ENCODE results near the gene TAF1L. TPM values are rescaled to one million over a fixed set of nuclear protein-coding genes. Genes with fewer than 3 reads are reported as not detected.
"Not testable (repeated sequence)": the region's sequence is repeated elsewhere in the genome, so short reads cannot be mapped to it uniquely, and the experiment has no call there.

Gene TAF1L
- total RNA-seq, 1 donor from 2014 or later: 0.03 TPM

- no peak for DNase-seq (ENCODE audit: low spot score)
- intact Hi-C loops (cut with micrococcal nuclease): no loop called here
- Mint-ChIP-seq H3K27ac (no peak overlapping the region), H3K36me3 (ENCODE audit: low read depth) (no peaks in the 10 kb centered on the region), H3K27me3 (ENCODE audit: insufficient read depth) (no peaks in the 10 kb centered on the region), H3K4me1 (ENCODE audit: low read depth) (no peaks in the 10 kb centered on the region), H3K9me3 (no peaks in the 10 kb centered on the region), H3K4me3 (no peak overlapping the region)
These were observed 17.2 kb downstream of the TAF1L start for GRCh38 chr9:32618261-32618660.

- no peak overlapping the region for H3K4me3 Mint-ChIP-seq
- H3K36me3 Mint-ChIP-seq (ENCODE audit: low read depth): no peaks in the 10 kb centered on the region
- intact Hi-C loops (cut with micrococcal nuclease): no loop called here
- peaks cover 8% of the 10 kb centered on the region for H3K4me1 Mint-ChIP-seq (ENCODE audit: low read depth)
- DNase-seq (ENCODE audit: low spot score): no peak
- H3K9me3 Mint-ChIP-seq: no peaks in the 10 kb centered on the region
- no peak overlapping the region for H3K27ac Mint-ChIP-seq
- H3K27me3 Mint-ChIP-seq (ENCODE audit: insufficient read depth): peaks cover 8% of the 10 kb centered on the region
These were observed 28.7 kb downstream of the TAF1L start for GRCh38 chr9:32606811-32607210.

- Mint-ChIP-seq H3K27ac (no peak overlapping the region), H3K36me3 (ENCODE audit: low read depth) (no peaks in the 10 kb centered on the region), H3K27me3 (ENCODE audit: insufficient read depth) (peaks cover 12% of the 10 kb centered on the region), H3K9me3 (no peaks in the 10 kb centered on the region), H3K4me3 (no peak overlapping the region), H3K4me1 (ENCODE audit: low read depth) (peaks cover 8% of the 10 kb centered on the region)
- DNase-seq (ENCODE audit: low spot score): no peak
- intact Hi-C loops (cut with micrococcal nuclease): no loop called here
These were observed 31.3 kb downstream of the TAF1L start for GRCh38 chr9:32603914-32604852.

- intact Hi-C loops (cut with micrococcal nuclease); H3K9me3 Mint-ChIP-seq; H3K27me3 Mint-ChIP-seq (ENCODE audit: insufficient read depth); H3K36me3 Mint-ChIP-seq (ENCODE audit: low read depth); H3K27ac Mint-ChIP-seq; DNase-seq (ENCODE audit: low spot score); H3K4me3 Mint-ChIP-seq; H3K4me1 Mint-ChIP-seq (ENCODE audit: low read depth): not testable (repeated sequence)
These were observed 36.4 kb downstream of the TAF1L start for GRCh38 chr9:32599021-32599420.

GRCh38 chr9:32596936-32597335, 38.5 kb downstream of the TAF1L start:
- intact Hi-C loops (cut with micrococcal nuclease): no loop called here
- H3K9me3 Mint-ChIP-seq: no peaks in the 10 kb centered on the region
- no peaks in the 10 kb centered on the region for H3K36me3 Mint-ChIP-seq (ENCODE audit: low read depth)
- DNase-seq (ENCODE audit: low spot score): no peak
- H3K27ac Mint-ChIP-seq: no peak overlapping the region
- H3K4me3 Mint-ChIP-seq: no peak overlapping the region
- no peaks in the 10 kb centered on the region for H3K4me1 Mint-ChIP-seq (ENCODE audit: low read depth)
- H3K27me3 Mint-ChIP-seq (ENCODE audit: insufficient read depth): peaks cover 13% of the 10 kb centered on the region

- no peaks in the 10 kb centered on the region for H3K36me3 Mint-ChIP-seq (ENCODE audit: low read depth)
- H3K27me3 Mint-ChIP-seq (ENCODE audit: insufficient read depth): peaks cover 8% of the 10 kb centered on the region
- intact Hi-C loops (cut with micrococcal nuclease): no loop called here
These were observed 39.2 kb downstream of the TAF1L start for GRCh38 chr9:32596096-32596865.

GRCh38 chr9:32590898-32591297, 44.6 kb downstream of the TAF1L start:
- DNase-seq (ENCODE audit: low spot score): no peak
- no peaks in the 10 kb centered on the region for H3K9me3 Mint-ChIP-seq
- intact Hi-C loops (cut with micrococcal nuclease): no loop called here
- H3K4me1 Mint-ChIP-seq (ENCODE audit: low read depth): no peaks in the 10 kb centered on the region
- H3K27me3 Mint-ChIP-seq (ENCODE audit: insufficient read depth): peaks cover 9% of the 10 kb centered on the region
- H3K4me3 Mint-ChIP-seq: no peak overlapping the region
- H3K27ac Mint-ChIP-seq: no peak overlapping the region
- no peaks in the 10 kb centered on the region for H3K36me3 Mint-ChIP-seq (ENCODE audit: low read depth)

More at GRCh38 chr9:32596096-32596865, 39.2 kb downstream of the TAF1L start:
- DNase-seq (ENCODE audit: low spot score): no peak
- Mint-ChIP-seq H3K4me1 (ENCODE audit: low read depth) (no peaks in the 10 kb centered on the region), H3K27ac (no peak overlapping the region), H3K4me3 (no peak overlapping the region), H3K9me3 (no peaks in the 10 kb centered on the region)

- Mint-ChIP-seq H3K36me3 (ENCODE audit: low read depth) (no peaks in the 10 kb centered on the region), H3K27ac (no peak overlapping the region)
- intact Hi-C loops (cut with micrococcal nuclease): no loop called here
These were observed 45.0 kb downstream of the TAF1L start for GRCh38 chr9:32590476-32590875.

GRCh38 chr9:32589083-32589723, 46.3 kb downstream of the TAF1L start:
- intact Hi-C loops (cut with micrococcal nuclease): loop anchor here (1.0 kb wide), 1 partner anchor 379 kb away; no protein-coding TSS in a partner anchor
- DNase-seq (ENCODE audit: low spot score): no peak
- Mint-ChIP-seq H3K4me1 (ENCODE audit: low read depth) (no peaks in the 10 kb centered on the region), H3K9me3 (no peaks in the 10 kb centered on the region), H3K27me3 (ENCODE audit: insufficient read depth) (peaks cover 14% of the 10 kb centered on the region), H3K36me3 (ENCODE audit: low read depth) (no peaks in the 10 kb centered on the region), H3K4me3 (no peak overlapping the region), H3K27ac (no peak overlapping the region)

More at GRCh38 chr9:32590476-32590875, 45.0 kb downstream of the TAF1L start:
- H3K4me1 Mint-ChIP-seq (ENCODE audit: low read depth): no peaks in the 10 kb centered on the region
- no peak overlapping the region for H3K4me3 Mint-ChIP-seq
- no peaks in the 10 kb centered on the region for H3K9me3 Mint-ChIP-seq
- no peak for DNase-seq (ENCODE audit: low spot score)
- H3K27me3 Mint-ChIP-seq (ENCODE audit: insufficient read depth): peaks cover 10% of the 10 kb centered on the region

- intact Hi-C loops (cut with micrococcal nuclease): no loop called here
- H3K27ac Mint-ChIP-seq: no peak overlapping the region
- H3K27me3 Mint-ChIP-seq (ENCODE audit: insufficient read depth): peaks cover 11% of the 10 kb centered on the region
- no peaks in the 10 kb centered on the region for H3K9me3 Mint-ChIP-seq
- no peak for DNase-seq (ENCODE audit: low spot score)
- H3K4me3 Mint-ChIP-seq: no peak overlapping the region
- H3K4me1 Mint-ChIP-seq (ENCODE audit: low read depth): no peaks in the 10 kb centered on the region
- H3K36me3 Mint-ChIP-seq (ENCODE audit: low read depth): no peaks in the 10 kb centered on the region
These were observed 47.6 kb downstream of the TAF1L start for GRCh38 chr9:32587901-32588300.

- intact Hi-C loops (cut with micrococcal nuclease): no loop called here
- no peak for DNase-seq (ENCODE audit: low spot score)
- Mint-ChIP-seq H3K27me3 (ENCODE audit: insufficient read depth) (peaks cover 13% of the 10 kb centered on the region), H3K36me3 (ENCODE audit: low read depth) (no peaks in the 10 kb centered on the region), H3K27ac (no peak overlapping the region), H3K9me3 (no peaks in the 10 kb centered on the region), H3K4me1 (ENCODE audit: low read depth) (no peaks in the 10 kb centered on the region), H3K4me3 (no peak overlapping the region)
These were observed 50.7 kb downstream of the TAF1L start for GRCh38 chr9:32584784-32585183.

GRCh38 chr9:32581512-32582143, 53.8 kb downstream of the TAF1L start:
- peaks cover 27% of the 10 kb centered on the region for H3K27me3 Mint-ChIP-seq (ENCODE audit: insufficient read depth)
- H3K4me1 Mint-ChIP-seq (ENCODE audit: low read depth): no peaks in the 10 kb centered on the region
- intact Hi-C loops (cut with micrococcal nuclease): loop anchor here (1.0 kb wide), 1 partner anchor 387 kb away; no protein-coding TSS in a partner anchor
- peak; percentile 12 for DNase-seq (ENCODE audit: low spot score)
- H3K9me3 Mint-ChIP-seq: no peaks in the 10 kb centered on the region
- no peak overlapping the region for H3K4me3 Mint-ChIP-seq
- no peak overlapping the region for H3K27ac Mint-ChIP-seq
- no peaks in the 10 kb centered on the region for H3K36me3 Mint-ChIP-seq (ENCODE audit: low read depth)

Measured in activated T-helper 1 cell treated with anti-CD3 and anti-CD28 coated beads, Interleukin-12 subunit alpha, Interleukin-12 subunit beta, Interleukin-2, Interleukin-4 antibody, amounts not matched to agents 30 ng/mL and 10 ng/mL and 1 ng/mL, durations not matched to agents 14 hours and 24 hours and 36 hours (primary cell).